Glutamatergic neuron (in vitro differentiated cells): Measurements from ENCODE around the gene SLC22A4. TPM values are rescaled to one million over a fixed set of nuclear protein-coding genes. Genes with fewer than 3 reads are reported as not detected.

Experiments
- DNase-seq: peaks from one replicate; pipeline ENCODE4 v3.0.0; 2022
- H3K27ac Mint-ChIP-seq: one replicate; pipeline ENCODE4 v1.8.0; 2020; ENCODE audit warnings: mild to moderate bottlenecking, mixed read lengths, inconsistent platforms; ENCODE audit not compliant: unreplicated experiment
- H3K27me3 Mint-ChIP-seq: one replicate; pipeline ENCODE4 v1.8.0; 2020; ENCODE audit warnings: mild to moderate bottlenecking, moderate library complexity, mixed read lengths, inconsistent platforms; ENCODE audit not compliant: unreplicated experiment
- H3K36me3 Mint-ChIP-seq: one replicate; pipeline ENCODE4 v1.8.0; 2020; ENCODE audit warnings: mild to moderate bottlenecking, mixed read lengths, inconsistent platforms; ENCODE audit not compliant: unreplicated experiment
- H3K4me1 Mint-ChIP-seq: one replicate; pipeline ENCODE4 v1.8.0; 2020; ENCODE audit warnings: mild to moderate bottlenecking, low read depth, mixed read lengths, inconsistent platforms; ENCODE audit not compliant: unreplicated experiment
- H3K4me3 Mint-ChIP-seq: one replicate; pipeline ENCODE4 v1.8.0; 2020; ENCODE audit warnings: mild to moderate bottlenecking, mixed read lengths, inconsistent platforms; ENCODE audit not compliant: unreplicated experiment
- H3K9me3 Mint-ChIP-seq: one replicate; pipeline ENCODE4 v1.8.0; 2020; ENCODE audit warnings: mild to moderate bottlenecking, moderate library complexity, mixed read lengths, inconsistent platforms; ENCODE audit not compliant: unreplicated experiment
- total RNA-seq: library from RNA; stranded (reverse); fragmentation: NEBNext Ultra II Directional; extraction: Animal tissue kit (Norgen Biotek cat#: 25700); gene quantifications from one replicate; pipeline ENCODE4 v1.2.1, GENCODE V29; 2021; ENCODE audit not compliant: unreplicated experiment
- TF ChIP-seq, protein P1 (sequence below): fragments of 200-600 bp; sonication (generic); IDR thresholded peaks from one replicate; pipeline ENCODE4 v1.5.0; 2021; ENCODE audit not compliant: partially characterized antibody, unreplicated experiment

SLC22A4 gene
- total RNA-seq, 1 donor from 2014 or later = 0.37 TPM

- TF ChIP-seq, protein P1, sequence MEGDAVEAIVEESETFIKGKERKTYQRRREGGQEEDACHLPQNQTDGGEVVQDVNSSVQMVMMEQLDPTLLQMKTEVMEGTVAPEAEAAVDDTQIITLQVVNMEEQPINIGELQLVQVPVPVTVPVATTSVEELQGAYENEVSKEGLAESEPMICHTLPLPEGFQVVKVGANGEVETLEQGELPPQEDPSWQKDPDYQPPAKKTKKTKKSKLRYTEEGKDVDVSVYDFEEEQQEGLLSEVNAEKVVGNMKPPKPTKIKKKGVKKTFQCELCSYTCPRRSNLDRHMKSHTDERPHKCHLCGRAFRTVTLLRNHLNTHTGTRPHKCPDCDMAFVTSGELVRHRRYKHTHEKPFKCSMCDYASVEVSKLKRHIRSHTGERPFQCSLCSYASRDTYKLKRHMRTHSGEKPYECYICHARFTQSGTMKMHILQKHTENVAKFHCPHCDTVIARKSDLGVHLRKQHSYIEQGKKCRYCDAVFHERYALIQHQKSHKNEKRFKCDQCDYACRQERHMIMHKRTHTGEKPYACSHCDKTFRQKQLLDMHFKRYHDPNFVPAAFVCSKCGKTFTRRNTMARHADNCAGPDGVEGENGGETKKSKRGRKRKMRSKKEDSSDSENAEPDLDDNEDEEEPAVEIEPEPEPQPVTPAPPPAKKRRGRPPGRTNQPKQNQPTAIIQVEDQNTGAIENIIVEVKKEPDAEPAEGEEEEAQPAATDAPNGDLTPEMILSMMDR = no peak
- no peaks in the 10 kb centered on the region for H3K9me3 Mint-ChIP-seq
- no peak overlapping the region for H3K4me3 Mint-ChIP-seq
- no peak overlapping the region for H3K27ac Mint-ChIP-seq
- no peaks in the 10 kb centered on the region for H3K36me3 Mint-ChIP-seq
- no peaks in the 10 kb centered on the region for H3K4me1 Mint-ChIP-seq
- no peak for DNase-seq
- no peaks in the 10 kb centered on the region for H3K27me3 Mint-ChIP-seq
Measured at GRCh38 chr5:132334812-132335211, 40.6 kb downstream of the SLC22A4 start.

DNA sequence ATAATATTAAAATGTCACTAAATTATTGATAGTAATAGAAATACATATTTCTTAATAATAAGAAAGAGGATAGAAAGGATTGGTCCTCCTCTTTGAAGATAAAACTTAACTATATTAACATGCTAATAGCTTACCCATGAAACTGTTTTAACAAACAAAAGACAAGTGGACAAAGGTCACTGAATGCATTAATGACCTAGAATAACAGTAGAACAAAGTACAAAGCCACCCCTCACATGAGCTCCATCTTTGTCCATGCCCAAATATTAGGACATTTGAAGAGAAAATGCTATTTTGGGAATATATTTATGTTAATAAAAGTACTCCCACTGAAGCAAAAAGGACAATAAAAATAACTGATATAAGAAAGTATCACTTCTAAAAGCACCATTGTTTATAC lies 41.2 kb downstream of the SLC22A4 start:
- Mint-ChIP-seq H3K27ac (no peak overlapping the region), H3K36me3 (no peaks in the 10 kb centered on the region), H3K9me3 (no peaks in the 10 kb centered on the region), H3K4me1 (no peaks in the 10 kb centered on the region), H3K4me3 (no peak overlapping the region), H3K27me3 (no peaks in the 10 kb centered on the region)
- TF ChIP-seq, protein P1 = no peak
- DNase-seq = no peak

GRCh38 chr5:132339502-132339901 lies 45.3 kb downstream of the SLC22A4 start:
- no peak overlapping the region for H3K27ac Mint-ChIP-seq
- DNase-seq = no peak
- no peaks in the 10 kb centered on the region for H3K4me1 Mint-ChIP-seq
- no peaks in the 10 kb centered on the region for H3K27me3 Mint-ChIP-seq
- TF ChIP-seq, protein P1 = no peak
- no peak overlapping the region for H3K4me3 Mint-ChIP-seq
- H3K36me3 Mint-ChIP-seq = no peaks in the 10 kb centered on the region
- H3K9me3 Mint-ChIP-seq = no peaks in the 10 kb centered on the region

GRCh38 chr5:132342291-132343180 lies 48.3 kb downstream of the SLC22A4 start:
- H3K27ac Mint-ChIP-seq = no peak overlapping the region
- no peaks in the 10 kb centered on the region for H3K9me3 Mint-ChIP-seq
- no peak for DNase-seq
- no peaks in the 10 kb centered on the region for H3K4me1 Mint-ChIP-seq
- peaks cover under 1% of the 10 kb centered on the region for H3K27me3 Mint-ChIP-seq
- peaks cover 3% of the 10 kb centered on the region for H3K36me3 Mint-ChIP-seq
- H3K4me3 Mint-ChIP-seq = no peak overlapping the region
- TF ChIP-seq, protein P1 = no peak
